Stimulated activated naive CD8-positive, alpha-beta T cell treated with anti-CD3 and anti-CD28 coated beads, Interleukin-15, Interleukin-2, amounts not matched to agents 100 U/mL and 50 U/mL, for 24 hours (primary cell): ENCODE measurements around the gene LAMTOR5.
"Not testable (repeated sequence)": the region's sequence is repeated elsewhere in the genome, so short reads cannot be mapped to it uniquely, and the experiment has no call there.

Experiments used
- ATAC-seq: fragments of 150-1000 bp; cut with Tn5 transposase; one replicate; pipeline ENCODE4 v1.10.0; 2021
- DNase-seq: peaks from one replicate; pipeline ENCODE4 v3.0.0; 2021

Gene LAMTOR5

GRCh38 chr1:110426854-110427253 is 19.4 kb upstream of the LAMTOR5 start:
- DNase-seq (no peak), ATAC-seq (no peak)

DNA sequence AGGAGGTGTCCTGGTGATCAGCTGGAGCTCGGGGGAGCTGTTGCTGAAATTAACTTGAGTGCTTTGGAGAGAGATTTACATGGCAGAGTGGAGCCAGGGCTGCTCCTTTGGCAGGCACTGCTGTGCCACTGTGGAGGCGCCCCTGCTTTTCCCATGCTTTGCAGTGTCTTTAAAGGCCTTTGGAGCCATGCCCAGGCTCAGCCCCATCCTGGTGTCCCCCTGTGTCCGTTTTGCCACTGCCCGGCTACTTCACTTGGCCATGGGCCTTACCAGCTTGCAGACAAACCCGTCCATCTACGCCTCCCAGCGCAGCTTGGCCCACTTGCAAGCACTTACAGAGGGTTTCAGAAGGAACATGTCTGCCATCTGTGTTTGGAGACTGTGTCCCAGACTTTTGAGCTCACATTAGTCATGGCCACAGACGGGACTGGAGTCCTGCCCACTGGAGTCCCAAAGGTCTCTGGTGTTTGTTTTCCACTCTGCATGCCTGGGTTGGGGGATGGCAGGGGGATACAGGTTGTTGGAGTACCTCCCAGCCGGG is 18.2 kb upstream of the LAMTOR5 start:
- DNase-seq (no peak), ATAC-seq (no peak)

DNA sequence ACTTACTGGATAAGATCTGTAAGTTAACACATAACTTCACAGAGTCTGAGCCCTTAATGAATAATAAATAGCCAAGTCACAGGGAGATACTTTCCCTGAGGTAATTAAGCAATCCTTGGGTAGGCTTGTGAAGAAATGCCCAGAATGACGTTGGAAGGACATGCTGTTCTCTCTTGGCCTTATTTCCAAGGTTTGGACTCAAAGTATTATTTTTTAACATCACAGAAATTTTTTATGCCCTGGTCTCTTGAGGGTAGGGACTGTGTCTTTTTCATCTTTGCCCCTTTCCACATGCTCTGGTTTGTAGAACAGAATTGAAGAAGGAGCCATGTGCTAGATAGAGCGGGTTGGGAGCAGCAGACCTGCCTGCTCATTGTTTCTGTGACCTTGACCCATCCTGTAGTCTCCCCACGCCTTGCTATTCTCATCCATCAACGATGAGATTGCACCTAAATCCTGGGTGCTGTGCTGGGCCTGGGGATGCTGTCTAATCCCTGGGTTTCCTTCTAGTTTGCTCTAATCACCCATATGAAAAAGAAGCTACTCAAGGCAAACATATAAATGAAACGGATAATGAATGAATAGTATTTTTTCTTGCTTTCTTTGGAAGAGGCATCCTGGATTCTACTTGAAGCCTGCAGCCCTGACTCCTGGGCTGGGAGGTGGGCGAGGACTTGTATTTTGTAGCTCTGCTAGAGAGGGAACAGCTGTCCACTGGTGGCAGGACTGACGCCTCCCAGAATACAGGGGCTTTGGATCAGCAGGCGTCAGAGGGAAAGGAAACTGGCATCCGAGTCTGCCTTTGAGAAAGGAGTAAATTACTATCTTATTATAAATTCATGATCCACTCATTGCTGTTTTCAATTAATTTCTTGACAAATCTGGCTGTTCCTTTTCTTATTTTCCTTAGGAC is 17.5 kb upstream of the LAMTOR5 start:
- DNase-seq (no peak), ATAC-seq (no peak)

- ATAC-seq (peak; percentile 65), DNase-seq (no peak)
Measured at GRCh38 chr1:110420874-110421793, 13.6 kb upstream of the LAMTOR5 start.

- no peak for ATAC-seq
- DNase-seq, result no peak
Measured at GRCh38 chr1:110420023-110420662, 12.6 kb upstream of the LAMTOR5 start.

- ATAC-seq (no peak), DNase-seq (no peak)
Measured at GRCh38 chr1:110418729-110419128, 11.2 kb upstream of the LAMTOR5 start.

- DNase-seq, ATAC-seq: not testable (repeated sequence)
Measured at GRCh38 chr1:110413045-110413444, 5.6 kb upstream of the LAMTOR5 start.

DNA sequence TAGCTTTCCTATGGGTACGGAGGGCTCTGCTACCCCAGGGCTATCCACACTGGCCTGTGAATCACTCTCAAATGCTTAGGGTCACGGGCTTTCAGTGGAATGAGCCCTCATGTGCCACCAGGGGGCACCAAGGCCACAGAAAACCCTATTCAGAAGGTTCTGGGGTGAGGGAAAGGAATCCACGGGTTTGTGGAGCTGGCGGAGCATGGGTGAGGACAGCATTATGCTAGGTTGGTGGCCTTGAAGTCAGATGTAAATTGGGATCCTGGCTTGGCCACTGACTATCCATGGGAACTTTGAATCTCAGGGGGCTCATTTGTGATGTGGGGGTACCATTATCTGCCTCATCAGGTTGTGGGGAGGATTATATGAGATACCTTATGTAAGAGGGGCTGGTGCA is 5.1 kb upstream of the LAMTOR5 start:
- peak; percentile 57 for DNase-seq
- peak; percentile 74 for ATAC-seq

GRCh38 chr1:110411173-110411735 is 3.8 kb upstream of the LAMTOR5 start:
- DNase-seq, result no peak

DNA sequence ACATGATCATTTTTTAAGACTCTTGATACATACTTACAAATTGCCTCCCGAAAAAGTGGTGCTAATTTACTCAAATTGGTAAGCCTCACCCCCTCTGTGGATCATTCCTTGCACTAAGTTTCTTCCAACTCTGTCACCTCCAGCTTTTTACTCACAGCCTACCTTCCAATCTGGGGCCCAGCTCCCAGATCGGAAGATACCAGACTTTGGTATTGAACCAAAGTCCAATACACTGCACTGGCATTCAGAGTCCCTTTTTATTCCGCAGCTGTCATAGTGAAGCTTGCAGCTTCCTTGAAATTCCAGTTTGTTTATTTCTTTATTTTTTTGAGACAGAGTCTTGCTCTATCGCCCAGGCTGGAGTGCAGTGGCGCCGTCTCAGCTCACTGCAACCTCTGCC is 1.8 kb upstream of the LAMTOR5 start:
- DNase-seq (no peak), ATAC-seq (no peak)

More at GRCh38 chr1:110411173-110411735, 3.8 kb upstream of the LAMTOR5 start:
- no peak for ATAC-seq

- no peak for DNase-seq
- no peak for ATAC-seq
Measured at GRCh38 chr1:110408488-110408887, 994 bp upstream of the LAMTOR5 start.

DNA sequence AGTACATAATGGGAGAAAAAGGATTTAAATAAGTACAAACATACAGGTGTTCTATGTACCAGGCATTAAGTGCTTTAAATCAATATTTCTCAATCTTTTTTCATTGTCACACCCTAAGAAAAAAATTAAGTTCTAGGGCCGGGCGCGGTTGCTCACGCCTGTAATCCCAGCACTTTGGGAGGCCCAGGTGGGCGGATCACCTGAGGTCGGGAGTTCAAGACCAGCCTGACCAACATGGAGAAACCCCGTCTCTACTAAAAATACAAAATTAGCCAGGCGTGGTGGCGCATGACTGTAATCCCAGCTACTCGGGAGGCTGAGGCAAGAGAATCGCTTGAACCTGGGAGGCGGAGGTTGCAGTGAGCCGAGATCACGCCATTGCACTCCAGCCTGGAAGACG is 1.1 kb downstream of the LAMTOR5 start:
- not testable (repeated sequence) for DNase-seq, ATAC-seq

DNA sequence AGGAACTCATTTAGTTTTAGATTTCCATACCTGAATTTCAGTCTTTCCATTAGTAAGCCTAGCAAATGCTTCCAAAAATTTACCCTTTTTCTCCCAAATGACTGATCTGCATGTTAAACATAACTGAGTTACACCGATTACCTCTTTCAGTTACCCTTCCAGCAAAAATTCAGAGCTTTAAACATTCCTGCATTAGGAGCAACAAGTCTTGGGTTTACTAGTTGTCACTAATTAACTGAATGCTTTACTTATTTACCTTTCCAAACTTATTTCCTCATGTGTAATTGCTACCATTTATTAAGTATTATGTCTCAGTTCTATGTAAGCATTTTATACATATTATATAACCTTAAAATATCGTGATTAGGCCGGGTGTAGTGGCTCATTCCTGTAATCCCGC is 3.1 kb downstream of the LAMTOR5 start:
- no peak for ATAC-seq

DNA sequence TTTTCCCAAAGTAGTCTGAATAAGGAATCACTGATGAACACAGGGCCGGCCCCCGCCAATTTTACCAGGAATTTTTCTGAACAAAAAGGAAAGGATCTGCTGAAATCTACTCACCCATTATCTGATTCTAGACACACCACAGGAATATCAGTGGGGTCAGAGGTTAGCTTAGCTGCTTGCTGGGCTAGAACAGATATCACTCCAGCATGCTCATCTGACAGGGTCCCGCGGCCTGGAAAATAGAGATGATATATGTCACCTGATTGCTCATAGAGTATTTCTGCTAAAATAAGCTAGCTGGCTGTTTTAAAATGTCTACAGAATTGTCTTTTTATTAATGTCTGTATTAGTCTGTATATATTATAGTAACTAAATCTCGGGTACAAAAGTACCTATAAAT is 3.7 kb downstream of the LAMTOR5 start:
- DNase-seq (no peak), ATAC-seq (no peak)

More for the DNA sequence above, 3.1 kb downstream of the LAMTOR5 start:
- no peak for DNase-seq

DNA sequence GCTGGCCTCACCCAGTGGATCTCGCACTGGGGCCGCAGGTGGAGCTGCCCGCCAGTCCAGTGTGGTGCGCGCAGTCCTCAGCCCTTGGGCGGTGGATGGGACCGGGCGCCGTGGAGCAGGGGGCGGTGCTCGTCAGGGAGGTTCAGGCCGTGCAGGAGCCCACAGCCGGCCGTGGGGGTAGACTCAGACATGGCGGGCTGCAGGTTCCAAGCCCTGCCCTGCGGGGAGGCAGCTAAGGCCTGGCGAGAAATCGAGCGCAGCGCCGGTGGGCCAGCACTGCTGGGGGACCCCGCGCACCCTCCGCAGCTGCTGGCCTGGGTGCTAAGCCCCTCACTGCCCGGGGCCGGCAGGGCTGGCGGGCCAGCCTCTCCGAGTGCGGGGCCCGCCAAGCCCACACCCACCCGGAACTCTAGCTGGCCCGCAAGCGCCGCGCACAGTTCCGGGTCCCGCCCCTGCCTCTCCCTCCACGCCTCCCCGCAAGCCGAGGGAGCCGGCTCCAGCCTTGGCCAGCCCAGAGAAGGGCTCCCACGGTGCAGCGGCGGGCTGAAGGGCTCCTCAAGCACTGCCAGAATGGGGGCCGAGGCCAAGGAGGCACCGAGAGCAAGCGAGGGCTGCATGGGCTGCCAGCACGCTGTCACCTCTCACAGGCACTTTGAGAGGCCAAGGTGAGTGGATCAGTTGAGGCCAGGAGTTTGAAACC is 11.1 kb downstream of the LAMTOR5 start:
- ATAC-seq, DNase-seq: not testable (repeated sequence)

GRCh38 chr1:110394493-110394820 is 13.0 kb downstream of the LAMTOR5 start:
- no peak for DNase-seq
- ATAC-seq, result no peak

- ATAC-seq (no peak), DNase-seq (no peak)
Measured at GRCh38 chr1:110393691-110394492, 13.6 kb downstream of the LAMTOR5 start.

DNA sequence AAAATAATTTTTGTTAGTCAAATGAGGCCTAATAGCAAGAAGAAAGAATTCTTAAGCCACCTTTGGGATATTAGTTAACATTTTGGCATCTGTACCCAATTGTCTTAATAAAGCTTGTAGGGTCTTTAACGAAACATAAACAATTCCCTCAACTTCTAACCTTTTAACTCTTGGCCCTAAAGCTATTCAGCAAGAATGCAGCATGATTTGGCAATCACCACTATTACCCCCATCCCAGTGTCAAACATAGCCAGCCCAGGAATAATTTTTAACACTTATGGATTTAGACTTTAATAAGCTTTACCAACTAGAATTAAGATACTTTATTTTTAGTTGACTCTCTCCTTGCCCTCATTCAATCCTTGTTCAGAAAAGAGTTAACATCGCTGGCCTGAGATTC is 14.2 kb downstream of the LAMTOR5 start:
- no peak for ATAC-seq
- no peak for DNase-seq

DNA sequence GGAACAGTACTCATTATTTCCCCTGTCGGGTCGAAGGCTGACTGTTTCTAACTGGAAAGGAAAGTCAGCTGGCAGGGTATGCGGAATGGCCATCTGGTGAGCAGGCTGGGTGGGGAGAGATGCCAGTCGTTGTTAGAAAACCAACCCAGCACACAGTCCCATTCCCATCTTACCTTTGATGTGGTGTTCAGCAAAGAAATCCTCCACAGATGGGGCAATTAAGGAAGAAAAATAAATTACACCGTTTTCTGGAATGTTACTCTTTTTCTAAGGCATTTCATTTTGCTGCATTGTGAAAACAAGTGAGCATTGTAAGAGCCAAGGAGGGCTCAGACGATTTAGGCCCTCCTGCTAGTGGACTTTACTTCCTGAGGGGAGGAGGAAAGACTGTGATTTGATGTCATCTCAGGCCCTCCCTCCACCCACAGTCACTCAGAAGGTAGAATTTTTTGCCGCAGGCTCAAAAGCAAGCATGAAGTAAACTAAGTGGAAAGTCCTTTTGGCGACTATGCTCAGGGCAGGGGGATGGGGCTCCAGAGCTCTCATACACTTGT is 16.7 kb downstream of the LAMTOR5 start, which contains the start of gene SLC16A4:
SLC16A4 (minus strand) TSS at position 335 of the 554 bp plus-strand sequence. CDS start 1,703 bp downstream, outside the sequence.
- ATAC-seq (no peak), DNase-seq (no peak)

DNA sequence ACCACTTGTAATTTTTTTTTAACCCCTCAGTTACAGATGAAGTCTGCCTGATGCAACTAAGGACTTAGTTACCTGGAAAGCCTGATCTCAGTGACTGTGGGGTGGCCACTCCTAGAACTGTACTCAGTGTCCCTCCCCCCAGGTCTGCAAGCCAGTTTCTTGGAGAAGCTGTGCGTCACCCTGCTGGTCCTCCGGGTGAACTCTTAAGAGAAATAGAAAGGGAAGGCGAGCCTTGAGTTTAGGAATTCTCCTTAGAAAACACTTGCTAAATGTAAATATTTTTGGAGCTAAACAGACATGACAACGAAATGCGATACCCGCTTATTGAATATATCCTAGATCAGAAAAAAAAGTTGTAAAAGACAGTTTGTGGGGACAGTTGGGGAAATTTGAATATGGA is 17.4 kb downstream of the LAMTOR5 start:
- DNase-seq (no peak), ATAC-seq (no peak)
